GM12864 (cell line): ENCODE data around the gene S1PR5.

Experiments used
- DNase-seq: peaks from one replicate; pipeline ENCODE4 v3.0.0-alpha.2; 2011; ENCODE audit warnings: low read depth
- H3K4me3 ChIP-seq: 2 replicates; pipeline ENCODE4 v1.5.1; 2011; ENCODE audit warnings: mild to moderate bottlenecking, low read depth, low read length, control low read depth
- CTCF ChIP-seq: IDR thresholded peaks from 2 replicates; pipeline ENCODE4 v1.5.1; 2011; ENCODE audit warnings: low read depth, mild to moderate bottlenecking, moderate library complexity, low read length, control low read depth, inconsistent platforms; ENCODE audit errors: missing control alignments

The S1PR5 gene

GRCh38 chr19:10520652-10521318 is 3.5 kb upstream of the S1PR5 start:
- no peak overlapping the region for H3K4me3 ChIP-seq
- no peak for DNase-seq
- no peak for TF ChIP-seq CTCF

GRCh38 chr19:10519421-10519820 is 2.2 kb upstream of the S1PR5 start:
- H3K4me3 ChIP-seq = no peak overlapping the region
- no peak for TF ChIP-seq CTCF
- DNase-seq = no peak

- DNase-seq = no peak
- H3K4me3 ChIP-seq = no peak overlapping the region
- no peak for TF ChIP-seq CTCF
Measured at GRCh38 chr19:10518444-10519361, 1.5 kb upstream of the S1PR5 start.

- no peak for DNase-seq
- no peak for TF ChIP-seq CTCF
- no peak overlapping the region for H3K4me3 ChIP-seq
Measured at GRCh38 chr19:10517760-10518443, 655 bp upstream of the S1PR5 start.

GRCh38 chr19:10516671-10517286 is 468 bp downstream of the S1PR5 start:
- no peak overlapping the region for H3K4me3 ChIP-seq
- no peak for DNase-seq
- no peak for TF ChIP-seq CTCF

GRCh38 chr19:10516064-10516385 is 1.2 kb downstream of the S1PR5 start:
- no peak for TF ChIP-seq CTCF
- DNase-seq = no peak
- H3K4me3 ChIP-seq = no peak overlapping the region
